Activated T-cell treated with anti-CD3 and anti-CD28 coated beads, Interleukin-2, amount 50 U/mL, for 1 hour (primary cell): Measurements from ENCODE around the gene SCRN3.
"Not testable (repeated sequence)": the region's sequence is repeated elsewhere in the genome, so short reads cannot be mapped to it uniquely, and the experiment has no call there.

Experiments used
- DNase-seq: peaks from one replicate; pipeline ENCODE4 v3.0.0-alpha.2; 2020

The SCRN3 gene

GRCh38 chr2:174410039-174410438 is 14.5 kb downstream of the SCRN3 start:
- DNase-seq, result not testable (repeated sequence)

GRCh38 chr2:174412256-174412655 is 16.7 kb downstream of the SCRN3 start:
- DNase-seq, result no peak

- DNase-seq, result no peak
Measured at GRCh38 chr2:174428214-174428613, 32.7 kb downstream of the SCRN3 start.

GRCh38 chr2:174430066-174430465 is 34.5 kb downstream of the SCRN3 start:
- DNase-seq, result no peak

- DNase-seq, result no peak
Measured at GRCh38 chr2:174431902-174432301, 36.4 kb downstream of the SCRN3 start.

- DNase-seq, result no peak
Measured at GRCh38 chr2:174436351-174436750, 40.8 kb downstream of the SCRN3 start.

- no peak for DNase-seq
Measured at GRCh38 chr2:174438146-174438886, 42.8 kb downstream of the SCRN3 start.

- no peak for DNase-seq
Measured at GRCh38 chr2:174439323-174439722, 43.8 kb downstream of the SCRN3 start.

- DNase-seq, result no peak
Measured at GRCh38 chr2:174439950-174440349, 44.4 kb downstream of the SCRN3 start.

GRCh38 chr2:174442546-174443510 is 47.3 kb downstream of the SCRN3 start:
- DNase-seq, result no peak

- DNase-seq, result no peak
Measured at GRCh38 chr2:174444761-174445160, 49.2 kb downstream of the SCRN3 start.

- DNase-seq, result no peak
Measured at GRCh38 chr2:174445248-174445647, 49.7 kb downstream of the SCRN3 start.

GRCh38 chr2:174446531-174446930 is 51.0 kb downstream of the SCRN3 start:
- DNase-seq, result no peak

GRCh38 chr2:174449033-174449432 is 53.5 kb downstream of the SCRN3 start:
- DNase-seq, result no peak

GRCh38 chr2:174450021-174450816 is 54.7 kb downstream of the SCRN3 start:
- no peak for DNase-seq

GRCh38 chr2:174454566-174454965 is 59.0 kb downstream of the SCRN3 start:
- no peak for DNase-seq

- DNase-seq, result no peak
Measured at GRCh38 chr2:174461221-174461620, 65.7 kb downstream of the SCRN3 start.

- no peak for DNase-seq
Measured at GRCh38 chr2:174465327-174465726, 69.8 kb downstream of the SCRN3 start.

GRCh38 chr2:174473796-174474195 is 78.3 kb downstream of the SCRN3 start:
- no peak for DNase-seq

GRCh38 chr2:174477759-174478158 is 82.2 kb downstream of the SCRN3 start:
- DNase-seq, result no peak
